GM21786 (cell line): ENCODE data around the gene TNIK.
"Not testable (repeated sequence)": the region's sequence is repeated elsewhere in the genome, so short reads cannot be mapped to it uniquely, and the experiment has no call there.

ENCODE experiments used
- ATAC-seq: cut with Tn5 transposase; IDR thresholded peaks from one replicate; pipeline ENCODE4 v1.9.1; 2021; ENCODE audit not compliant: unreplicated experiment

The TNIK gene

GRCh38 chr3:171447579-171447891 lies 12.7 kb downstream of the TNIK start:
- ATAC-seq, result not testable (repeated sequence)

DNA sequence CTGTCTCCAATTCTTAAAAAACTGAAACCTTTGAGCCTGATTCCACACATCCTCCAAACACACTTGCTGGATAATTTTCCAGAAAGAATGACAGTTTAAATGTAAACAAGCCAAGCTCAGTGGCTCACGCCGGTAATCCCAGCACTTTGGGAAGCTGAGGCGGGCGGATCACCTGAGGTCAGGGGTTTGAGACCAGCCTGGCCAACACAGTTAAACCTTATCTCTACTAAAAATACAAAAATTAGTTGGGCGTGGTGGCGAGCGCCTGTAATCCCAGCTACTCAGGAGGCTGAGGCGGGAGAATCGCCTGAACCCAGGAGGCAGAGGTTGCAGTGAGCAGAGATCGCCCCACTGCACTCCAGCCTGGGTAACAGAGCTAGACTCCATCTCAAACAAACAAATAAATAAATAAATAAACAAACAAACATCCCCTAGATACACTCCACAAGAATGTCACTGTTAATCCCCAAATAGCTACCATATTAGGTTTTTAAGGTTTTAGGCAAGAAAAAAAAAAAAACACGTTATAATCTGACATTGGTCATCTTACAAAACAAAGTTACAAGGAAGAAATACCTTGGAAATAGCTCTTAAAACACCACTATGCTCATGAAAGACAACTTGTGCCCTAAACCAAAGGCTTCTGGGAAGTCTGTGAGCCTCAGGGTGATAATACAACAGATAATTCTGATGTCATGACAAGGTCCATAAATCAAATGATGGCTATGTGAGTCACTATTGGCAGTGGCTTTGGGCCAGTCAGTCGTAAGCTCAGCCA lies 13.2 kb downstream of the TNIK start:
- ATAC-seq, result no peak

DNA sequence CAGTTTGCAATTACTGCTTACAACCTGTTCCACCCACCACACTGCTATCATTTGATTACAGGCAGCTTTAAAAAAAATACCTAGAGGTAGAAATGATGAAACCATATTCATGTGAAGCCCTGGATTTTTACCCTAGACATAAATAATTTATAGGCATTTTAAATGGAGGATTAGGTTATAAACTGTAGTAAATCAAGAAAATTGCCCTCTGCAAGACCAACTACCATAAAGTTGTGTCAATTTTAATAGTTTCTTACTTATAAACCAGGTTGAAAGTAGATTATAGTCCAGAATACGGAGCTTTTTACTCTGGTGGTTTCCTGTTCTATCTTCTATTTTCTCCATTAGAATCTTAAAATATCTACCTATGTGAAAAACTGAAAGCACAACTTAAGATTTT lies 13.9 kb downstream of the TNIK start:
- no peak for ATAC-seq

GRCh38 chr3:171445620-171446204 lies 14.5 kb downstream of the TNIK start:
- no peak for ATAC-seq

DNA sequence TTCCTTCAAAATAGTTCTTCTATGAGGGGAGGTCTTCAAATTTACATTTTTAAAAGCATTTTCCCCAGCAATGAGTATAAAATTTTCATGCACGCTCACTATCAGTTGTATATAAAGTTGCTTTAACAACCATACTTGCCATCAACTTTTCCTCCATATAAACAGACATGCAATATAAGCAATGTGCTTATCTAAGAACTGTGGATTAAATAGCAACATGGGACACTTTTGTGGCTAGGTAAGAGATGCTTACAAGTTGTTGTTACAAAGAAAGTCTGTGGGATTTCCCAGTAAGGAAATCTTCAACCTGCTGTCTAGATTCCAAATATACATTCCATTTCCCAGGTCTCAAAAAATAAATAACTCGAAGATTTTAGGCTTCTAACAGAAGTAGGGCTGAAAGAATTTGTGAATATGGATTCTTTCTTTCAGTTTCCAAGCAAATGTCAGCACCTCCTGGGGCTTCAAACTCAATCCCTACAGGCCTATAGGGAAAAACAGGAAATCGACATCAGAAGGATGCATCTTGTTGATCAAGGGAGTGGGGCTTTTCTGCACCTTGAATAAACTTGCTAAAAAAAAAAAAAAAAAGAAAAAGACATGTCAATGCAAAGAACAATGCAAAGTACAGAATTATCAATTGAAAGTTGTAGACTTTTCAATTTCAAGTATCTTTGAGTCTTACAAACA lies 16.1 kb downstream of the TNIK start:
- no peak for ATAC-seq

DNA sequence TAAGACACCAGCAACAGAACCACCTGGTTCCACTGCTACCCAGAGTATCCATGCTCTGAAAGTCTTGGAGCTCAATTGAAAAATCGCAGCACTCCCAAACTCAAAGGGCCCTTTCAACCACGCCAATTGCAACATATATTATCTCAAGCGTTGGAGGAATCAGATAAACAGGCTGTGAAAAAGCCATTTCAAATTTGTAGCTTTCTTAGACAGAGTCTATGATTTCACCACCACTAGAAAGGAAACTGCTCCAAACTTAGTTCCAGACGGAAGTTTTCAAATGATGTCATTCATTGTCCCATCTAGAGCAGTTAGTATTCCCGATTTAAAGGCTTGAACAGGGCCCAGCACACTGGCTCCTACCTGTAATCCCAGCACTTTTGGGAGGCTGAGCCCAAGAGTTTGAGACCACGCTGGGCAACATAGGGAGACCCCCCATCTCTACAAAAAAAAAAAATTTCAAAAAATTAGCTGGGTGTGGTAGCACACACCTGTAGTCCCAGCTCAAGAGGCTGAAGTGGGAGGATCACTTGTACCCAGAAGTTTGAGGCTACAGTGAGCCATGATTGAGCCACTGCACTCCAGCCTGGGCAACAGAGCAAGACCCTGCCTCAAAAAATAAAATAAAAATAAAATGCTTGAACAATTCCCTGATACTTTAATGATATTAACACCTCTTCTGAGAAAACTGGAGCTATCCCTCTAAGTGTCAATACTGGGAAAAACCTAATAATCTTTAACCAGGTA lies 16.8 kb downstream of the TNIK start:
- no peak for ATAC-seq

GRCh38 chr3:171442184-171442583 lies 18.0 kb downstream of the TNIK start:
- no peak for ATAC-seq

- ATAC-seq, result no peak
These were observed 18.8 kb downstream of the TNIK start for GRCh38 chr3:171441381-171441780.

DNA sequence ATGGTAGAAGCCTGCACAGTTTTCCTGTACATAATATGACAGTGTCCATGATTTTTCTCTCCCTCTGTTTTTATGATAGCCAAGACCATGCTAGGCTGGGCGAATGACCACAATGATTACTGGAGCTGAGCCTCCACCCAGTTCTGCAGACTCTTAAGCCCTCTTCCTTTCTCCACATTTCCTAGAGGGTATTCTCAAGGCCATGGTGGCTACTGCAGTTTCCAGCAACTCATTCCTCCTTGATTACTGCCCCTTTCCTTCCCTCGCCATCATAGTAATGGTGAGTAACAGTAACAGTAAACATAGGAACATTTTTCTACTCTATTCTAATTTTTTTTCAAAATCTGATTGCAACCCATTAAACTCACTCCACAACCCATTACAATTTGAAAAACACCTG lies 20.2 kb downstream of the TNIK start:
- no peak for ATAC-seq

GRCh38 chr3:171437115-171437756 lies 23.0 kb downstream of the TNIK start:
- no peak for ATAC-seq

DNA sequence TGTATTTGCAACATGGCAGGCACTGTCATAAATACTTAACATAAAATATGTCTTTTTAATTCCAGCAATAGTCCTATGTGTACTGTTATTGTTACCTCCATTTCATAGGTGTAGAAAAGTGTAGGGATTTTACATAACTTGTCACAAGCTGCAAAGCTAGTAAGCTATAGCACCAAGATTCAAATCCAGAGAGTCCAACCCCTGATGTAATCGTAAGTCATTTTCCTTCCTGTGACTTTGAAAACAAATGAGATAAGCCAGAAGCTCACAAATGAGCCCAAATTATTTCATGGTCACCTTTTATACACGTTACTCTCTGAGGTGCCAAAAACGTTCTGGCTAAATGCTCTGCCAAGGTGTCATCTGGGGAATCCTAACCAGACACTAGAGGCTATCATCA lies 23.8 kb downstream of the TNIK start:
- ATAC-seq, result no peak

DNA sequence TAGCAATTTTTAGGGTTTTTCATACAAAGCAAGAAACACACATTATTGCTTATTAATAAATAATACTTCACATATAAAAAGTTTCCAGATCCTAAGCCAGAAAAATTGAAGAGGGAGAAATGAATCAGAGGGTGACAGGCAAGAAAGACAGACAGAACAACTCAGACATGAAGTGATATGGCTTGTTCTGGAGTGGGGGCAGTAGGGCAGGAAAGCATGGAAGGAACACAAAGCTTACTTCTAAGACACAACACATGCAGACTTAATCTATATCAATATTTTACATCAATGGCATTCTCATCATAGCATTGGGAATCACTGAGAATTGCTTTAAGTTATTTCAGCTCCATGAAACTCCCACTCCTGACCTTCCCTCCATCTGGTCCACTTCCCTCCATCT lies 24.4 kb downstream of the TNIK start:
- no peak for ATAC-seq

DNA sequence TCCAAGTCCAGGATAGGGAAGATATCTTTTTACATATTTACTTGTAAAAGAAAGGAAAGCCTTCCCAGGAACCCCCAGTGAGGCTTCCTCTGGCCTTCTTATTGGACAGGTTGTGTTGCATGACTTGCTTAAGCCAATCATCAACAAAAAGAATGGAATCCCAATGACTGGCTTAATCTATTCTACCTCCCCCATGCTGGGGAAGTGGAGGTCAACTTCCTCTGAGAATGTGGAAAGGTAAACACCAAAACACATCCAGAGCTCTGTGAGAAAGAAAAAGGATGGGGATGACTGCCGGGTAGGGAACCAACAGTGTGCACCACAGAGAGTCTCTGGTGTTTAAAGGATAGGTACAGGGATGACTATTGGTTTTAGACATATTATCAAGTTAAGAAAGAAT lies 25.1 kb downstream of the TNIK start:
- no peak for ATAC-seq

GRCh38 chr3:171432548-171432947 lies 27.7 kb downstream of the TNIK start:
- ATAC-seq, result no peak

DNA sequence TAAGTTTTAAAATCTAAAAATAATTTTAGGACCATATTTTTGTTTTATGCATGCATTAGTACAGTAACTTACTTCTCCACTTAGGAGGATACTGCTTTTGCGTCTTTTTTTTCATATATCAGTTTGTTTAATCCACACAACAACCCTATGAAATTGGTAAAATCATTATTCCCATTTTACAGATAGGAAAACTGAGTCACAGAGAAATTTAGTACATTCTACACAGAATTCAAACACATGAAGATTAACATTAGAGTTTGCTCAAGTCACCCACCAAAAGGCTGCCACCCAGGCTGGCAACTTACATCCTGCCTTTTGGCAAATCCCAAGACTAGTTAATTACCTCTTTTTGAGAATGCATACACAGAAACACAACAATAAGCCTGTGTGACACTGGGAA lies 28.7 kb downstream of the TNIK start:
- ATAC-seq, result no peak

DNA sequence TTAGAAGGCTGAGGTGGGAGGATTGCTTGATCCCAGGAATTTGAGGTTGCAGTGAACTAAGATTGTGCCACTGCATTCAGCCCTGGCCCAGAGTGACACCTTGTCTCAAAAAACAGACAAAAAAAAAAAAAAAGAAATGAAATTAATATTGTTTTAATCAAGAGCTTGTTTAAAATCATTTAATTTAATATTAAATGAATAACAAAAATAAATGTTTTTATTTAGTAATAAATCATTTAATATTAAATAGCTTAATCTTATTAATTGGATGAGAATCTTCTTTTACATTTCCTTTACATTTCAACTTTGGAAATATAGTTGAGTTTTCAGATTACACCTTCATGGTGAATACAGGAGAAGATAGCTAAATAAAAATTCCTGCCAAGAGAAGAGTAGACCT lies 29.7 kb downstream of the TNIK start:
- no peak for ATAC-seq

GRCh38 chr3:171429635-171430034 lies 30.6 kb downstream of the TNIK start:
- no peak for ATAC-seq

GRCh38 chr3:171428892-171429291 lies 31.3 kb downstream of the TNIK start:
- no peak for ATAC-seq

DNA sequence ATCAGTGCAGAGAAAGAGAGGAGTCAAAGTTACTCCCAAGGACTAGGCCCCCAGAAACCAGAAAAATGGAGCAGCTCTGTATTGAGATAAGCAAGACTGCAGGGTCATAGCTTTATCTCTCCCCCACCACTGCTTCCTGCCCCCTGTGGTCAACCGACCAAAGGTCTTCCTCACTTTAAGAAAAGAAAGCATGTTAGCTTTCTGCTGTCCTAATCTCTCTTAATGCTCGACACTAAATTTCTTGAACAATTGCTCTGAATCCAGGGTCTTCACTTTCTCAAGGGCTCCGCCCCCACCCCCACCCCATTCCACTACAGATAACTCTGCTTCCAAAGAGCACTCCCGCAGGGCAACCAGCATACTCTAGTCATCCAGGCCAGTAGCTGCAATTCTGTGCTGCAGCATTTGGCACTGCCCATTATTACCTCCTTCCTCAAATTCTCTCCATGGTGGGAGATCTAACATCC lies 31.9 kb downstream of the TNIK start:
- no peak for ATAC-seq

- ATAC-seq, result no peak
These were observed 32.4 kb downstream of the TNIK start for GRCh38 chr3:171427771-171428320.

DNA sequence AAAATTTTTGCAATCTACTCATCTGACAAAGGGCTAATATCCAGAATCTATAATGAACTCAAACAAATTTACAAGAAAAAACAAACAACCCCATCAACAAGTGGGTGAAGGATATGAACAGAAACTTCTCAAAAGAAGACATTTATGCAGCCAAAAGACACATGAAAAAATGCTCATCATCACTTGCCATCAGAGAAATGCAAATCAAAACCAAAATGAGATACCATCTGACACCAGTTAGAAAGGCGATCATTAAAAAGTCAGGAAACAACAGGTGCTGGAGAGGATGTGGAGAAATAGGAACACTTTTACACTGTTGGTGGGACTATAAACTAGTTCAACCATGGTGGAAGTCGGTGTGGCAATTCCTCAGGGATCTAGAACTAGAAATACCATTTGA lies 36.1 kb downstream of the TNIK start:
- ATAC-seq, result not testable (repeated sequence)
